Measurements from ENCODE around the gene FRMD4A.
"Not testable (repeated sequence)": the region's sequence is repeated elsewhere in the genome, so short reads cannot be mapped to it uniquely, and the experiment has no call there.

FRMD4A gene

GRCh38 chr10:14099885-14100284 lies 230.8 kb downstream of the FRMD4A start:
- DNase-seq (ENCODE audit: low read depth): no peak

DNA sequence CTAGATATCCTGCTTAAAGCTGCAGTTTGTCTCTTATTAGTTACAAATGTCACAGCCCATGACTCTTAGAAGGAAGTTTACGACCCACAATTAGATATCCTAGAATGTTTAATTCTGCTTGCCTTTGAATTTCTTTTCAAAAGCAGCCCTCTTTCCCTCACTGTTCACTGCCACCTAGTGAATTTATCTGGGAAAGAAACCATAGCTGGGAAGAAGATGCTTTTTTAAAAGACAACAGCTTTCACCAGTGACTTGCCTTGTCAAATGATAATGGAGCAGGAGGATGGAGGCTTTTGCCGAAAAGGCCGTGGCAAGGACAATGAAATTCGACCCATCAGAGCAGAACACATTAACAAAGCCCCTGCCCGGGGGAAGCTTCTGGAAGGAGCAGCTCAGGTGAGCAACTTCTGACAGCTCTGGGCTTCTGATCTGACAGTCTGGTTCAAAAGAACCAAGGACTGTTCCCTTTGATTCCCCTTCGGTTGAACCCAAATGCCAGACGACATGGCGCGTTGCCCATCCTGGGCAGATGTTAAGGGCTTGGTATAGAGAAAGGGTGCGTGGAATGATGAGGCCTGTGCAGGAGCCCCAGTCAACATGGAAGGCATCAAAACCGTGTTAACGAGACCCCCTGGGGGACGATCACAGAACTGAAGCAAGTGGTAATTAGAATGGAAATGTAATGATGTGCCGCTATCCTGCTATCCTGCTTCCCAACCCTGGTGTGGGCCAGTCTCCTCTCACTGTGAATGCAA lies 236.8 kb downstream of the FRMD4A start:
- peak; percentile 30 for DNase-seq (ENCODE audit: low read depth)

- no peak for DNase-seq (ENCODE audit: low read depth)
These were observed 237.9 kb downstream of the FRMD4A start for GRCh38 chr10:14092799-14093198.

- DNase-seq (ENCODE audit: low read depth): no peak
These were observed 241.0 kb downstream of the FRMD4A start for GRCh38 chr10:14089556-14090292.

GRCh38 chr10:14087566-14087965 lies 243.2 kb downstream of the FRMD4A start:
- DNase-seq (ENCODE audit: low read depth): no peak

- DNase-seq (ENCODE audit: low read depth): no peak
These were observed 244.1 kb downstream of the FRMD4A start for GRCh38 chr10:14086596-14086995.

- no peak for DNase-seq (ENCODE audit: low read depth)
These were observed 245.8 kb downstream of the FRMD4A start for GRCh38 chr10:14084875-14085274.

- no peak for DNase-seq (ENCODE audit: low read depth)
These were observed 249.9 kb downstream of the FRMD4A start for GRCh38 chr10:14080795-14081194.

DNA sequence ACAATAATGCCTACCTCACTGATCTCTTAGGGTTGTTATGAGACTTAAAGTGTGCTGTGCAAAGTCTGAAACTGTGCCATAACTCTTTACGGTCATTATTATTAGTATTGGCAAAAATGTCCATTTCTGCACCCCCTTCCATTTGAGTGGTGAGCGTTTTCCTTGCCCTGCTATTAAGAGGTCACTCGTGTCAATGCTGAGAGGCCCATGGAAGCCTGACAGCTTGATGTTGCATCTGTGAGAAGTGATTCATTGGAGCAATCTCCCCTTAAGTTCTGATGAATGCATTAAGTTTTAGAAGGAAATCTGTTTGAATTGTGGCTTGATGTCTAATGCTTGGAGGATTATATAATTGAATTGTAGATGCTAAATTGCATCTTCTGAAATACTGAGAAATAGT lies 253.3 kb downstream of the FRMD4A start:
- no peak for DNase-seq (ENCODE audit: low read depth)

GRCh38 chr10:14074062-14074884 lies 256.5 kb downstream of the FRMD4A start:
- DNase-seq (ENCODE audit: low read depth): peak; percentile 100

DNA sequence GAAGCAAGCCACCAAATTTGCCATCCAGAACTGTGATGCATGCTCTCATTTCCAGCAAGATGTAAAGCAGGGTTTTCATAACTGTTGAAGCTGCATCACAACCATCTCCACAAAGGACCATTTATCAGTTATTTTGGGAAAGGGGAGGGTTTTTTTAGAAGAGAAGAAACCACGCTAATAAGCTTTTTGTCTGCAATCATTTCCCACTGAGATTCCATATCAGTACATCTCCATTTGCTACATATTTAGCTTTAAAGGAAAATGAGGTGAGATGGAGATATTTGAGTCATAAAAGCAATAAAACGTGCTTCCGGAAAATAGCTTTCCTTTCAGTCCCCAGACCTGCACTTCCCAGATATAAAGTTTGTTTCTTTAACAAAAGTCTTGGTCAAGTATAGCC lies 258.2 kb downstream of the FRMD4A start:
- no peak for DNase-seq (ENCODE audit: low read depth)

GRCh38 chr10:14071956-14072355 lies 258.8 kb downstream of the FRMD4A start:
- DNase-seq (ENCODE audit: low read depth): no peak

GRCh38 chr10:14068601-14069250 lies 262.0 kb downstream of the FRMD4A start:
- no peak for DNase-seq (ENCODE audit: low read depth)

- not testable (repeated sequence) for DNase-seq (ENCODE audit: low read depth)
These were observed 263.1 kb downstream of the FRMD4A start for GRCh38 chr10:14067638-14068037.

DNA sequence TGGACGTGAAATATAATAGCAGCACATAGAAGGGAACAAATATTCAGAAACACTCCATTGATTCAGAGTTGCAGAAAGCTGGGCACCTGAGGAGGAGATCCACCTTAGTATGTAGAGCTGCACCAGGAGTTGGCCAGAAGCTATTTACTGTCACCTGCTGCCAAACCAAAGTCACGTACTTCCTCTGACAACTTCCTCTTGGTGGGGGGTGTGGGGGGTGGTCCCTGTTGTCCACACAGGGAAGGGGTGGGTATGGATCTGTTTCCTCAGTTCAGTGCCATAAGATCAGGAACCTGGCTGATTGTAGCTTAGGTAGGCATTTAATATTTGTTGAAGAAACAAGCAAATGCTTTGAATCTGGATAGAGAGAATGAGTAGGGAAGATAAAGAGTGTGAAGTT lies 264.6 kb downstream of the FRMD4A start:
- DNase-seq (ENCODE audit: low read depth): no peak

GRCh38 chr10:14063531-14064285 lies 267.0 kb downstream of the FRMD4A start:
- DNase-seq (ENCODE audit: low read depth): peak; percentile 89

DNA sequence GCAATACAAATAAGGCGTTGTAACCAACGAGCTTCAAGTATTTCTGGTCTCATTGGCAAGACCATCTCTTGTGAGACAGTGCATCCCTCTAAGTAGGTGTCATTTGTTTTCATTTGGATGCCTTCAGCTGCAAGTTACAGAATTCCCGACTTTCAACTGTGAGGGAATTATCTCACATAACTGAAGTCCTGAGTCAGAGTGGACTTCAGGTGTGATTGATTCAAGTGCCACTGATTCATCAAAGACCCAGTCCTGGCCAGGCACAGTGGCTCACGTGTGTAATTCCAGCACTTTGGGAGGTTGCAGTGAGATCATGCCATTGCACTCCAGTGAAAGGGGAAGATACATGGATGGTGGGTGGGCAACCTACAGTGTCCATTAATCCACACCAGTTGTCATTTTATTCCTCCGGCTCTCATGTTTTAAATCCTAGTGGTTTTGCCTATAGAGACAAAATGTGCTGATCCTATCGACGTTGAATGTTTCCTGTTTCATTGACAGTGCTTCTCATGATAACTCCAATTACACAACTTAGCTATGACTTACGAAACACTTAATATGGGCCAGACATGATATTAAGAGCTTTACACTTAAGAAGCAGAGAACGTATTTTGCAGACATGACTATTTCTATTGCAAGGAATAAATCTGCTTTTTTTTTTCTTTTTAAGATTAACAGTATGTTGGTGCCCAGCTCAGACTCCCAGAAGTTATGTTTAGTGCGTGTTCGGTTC lies 268.0 kb downstream of the FRMD4A start:
- peak; percentile 35 for DNase-seq (ENCODE audit: low read depth)

GRCh38 chr10:14060320-14061070 lies 270.2 kb downstream of the FRMD4A start:
- no peak for DNase-seq (ENCODE audit: low read depth)

- DNase-seq (ENCODE audit: low read depth): peak; percentile 97
These were observed 274.0 kb downstream of the FRMD4A start for GRCh38 chr10:14056610-14057332.
